Medulla oblongata (tissue), 1 donor: ENCODE data around the gene CUEDC1.

Experiments used
- DNase-seq: peaks from one replicate; pipeline ENCODE4 v3.0.0-alpha.2; 2015; ENCODE audit errors: extremely low spot score

Gene CUEDC1

DNA sequence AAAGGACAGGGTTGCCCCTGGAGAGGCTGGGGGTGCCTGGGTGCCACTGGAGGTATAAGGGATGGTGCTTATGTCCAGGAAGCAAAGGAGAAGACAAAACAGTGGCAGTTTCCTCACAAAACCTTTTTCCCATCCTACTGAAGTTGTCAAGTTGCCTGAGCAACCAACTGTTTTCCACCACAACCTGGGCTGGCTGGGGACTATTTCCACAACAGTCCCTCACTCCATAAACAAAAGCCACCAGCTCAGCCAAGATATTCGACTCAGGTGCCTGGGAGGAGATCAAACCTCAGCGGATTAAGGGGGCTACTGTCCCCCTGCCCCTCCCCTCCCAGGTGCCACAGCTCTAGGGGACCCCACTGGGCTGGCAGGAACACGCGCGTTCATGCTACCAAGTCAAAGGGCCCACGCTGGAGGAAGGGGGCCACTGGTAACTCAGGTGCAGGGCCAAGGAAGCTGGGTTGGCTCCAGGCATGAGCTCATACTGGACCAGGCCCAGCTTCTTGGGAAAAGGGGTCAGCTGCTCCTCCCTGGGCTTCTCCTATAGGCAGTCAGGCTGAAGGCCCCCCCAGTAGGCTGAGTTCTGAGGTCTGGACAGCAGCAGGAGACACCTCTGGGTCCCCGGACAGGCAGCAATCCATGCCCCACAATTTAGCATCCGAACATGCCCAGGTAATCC, 59.7 kb downstream of the CUEDC1 start:
- no peak for DNase-seq

DNA sequence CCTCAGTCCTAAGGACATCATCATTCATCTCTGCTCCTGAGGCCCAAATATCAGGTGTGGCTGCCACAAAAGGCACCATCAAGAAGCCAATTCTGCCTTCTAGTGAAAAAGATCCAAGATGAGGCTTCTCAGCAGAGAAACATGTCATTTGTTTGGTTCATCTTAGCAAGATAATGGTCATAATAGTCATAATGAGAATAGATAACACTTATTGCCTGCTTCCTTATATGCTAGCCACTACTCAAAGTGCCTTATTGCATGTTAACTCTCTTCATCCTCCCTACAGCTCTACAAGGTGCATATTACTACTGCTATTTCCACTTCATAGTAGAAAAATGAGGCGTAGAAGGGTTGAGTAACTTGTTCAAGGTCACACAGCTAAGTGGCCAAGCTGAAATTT, 60.4 kb downstream of the CUEDC1 start:
- no peak for DNase-seq

DNA sequence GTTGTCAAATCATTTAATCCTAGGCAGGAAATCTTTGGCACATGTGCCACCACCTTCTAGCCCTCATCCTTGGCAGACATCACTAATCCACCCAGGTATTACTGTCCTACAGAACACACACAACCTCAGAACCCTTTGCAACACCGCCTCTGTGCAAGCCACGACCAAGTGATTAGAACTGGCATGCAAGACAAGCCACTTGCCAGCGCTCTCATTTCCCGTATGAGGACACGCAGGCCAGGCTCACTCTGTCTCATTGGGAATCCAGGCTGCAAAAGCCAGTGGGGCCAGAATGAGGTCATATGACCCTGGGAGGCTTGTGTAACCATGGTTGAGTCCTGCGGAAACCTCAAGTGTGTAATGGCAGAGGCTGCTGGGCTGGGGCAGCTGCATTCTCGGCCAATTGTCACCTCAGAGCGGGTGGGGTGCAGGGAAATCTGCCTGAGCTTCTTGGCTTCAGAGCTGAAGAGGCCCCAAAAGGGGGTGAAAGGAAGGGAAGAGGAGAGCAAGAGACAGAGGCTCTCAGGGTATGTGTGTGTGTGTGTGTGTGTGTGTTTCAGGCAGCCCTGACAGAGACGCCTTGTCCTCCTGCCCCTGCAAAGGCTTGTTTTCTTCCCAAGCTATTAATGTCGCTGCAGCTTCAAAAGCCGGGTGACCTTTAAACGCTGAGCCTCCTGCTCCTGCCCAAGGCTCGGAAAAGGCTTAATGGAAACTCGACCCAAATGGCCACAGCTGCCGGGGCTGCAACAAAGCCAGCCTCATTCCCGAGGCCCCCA, 62.2 kb downstream of the CUEDC1 start:
- peak; percentile 97 for DNase-seq

DNA sequence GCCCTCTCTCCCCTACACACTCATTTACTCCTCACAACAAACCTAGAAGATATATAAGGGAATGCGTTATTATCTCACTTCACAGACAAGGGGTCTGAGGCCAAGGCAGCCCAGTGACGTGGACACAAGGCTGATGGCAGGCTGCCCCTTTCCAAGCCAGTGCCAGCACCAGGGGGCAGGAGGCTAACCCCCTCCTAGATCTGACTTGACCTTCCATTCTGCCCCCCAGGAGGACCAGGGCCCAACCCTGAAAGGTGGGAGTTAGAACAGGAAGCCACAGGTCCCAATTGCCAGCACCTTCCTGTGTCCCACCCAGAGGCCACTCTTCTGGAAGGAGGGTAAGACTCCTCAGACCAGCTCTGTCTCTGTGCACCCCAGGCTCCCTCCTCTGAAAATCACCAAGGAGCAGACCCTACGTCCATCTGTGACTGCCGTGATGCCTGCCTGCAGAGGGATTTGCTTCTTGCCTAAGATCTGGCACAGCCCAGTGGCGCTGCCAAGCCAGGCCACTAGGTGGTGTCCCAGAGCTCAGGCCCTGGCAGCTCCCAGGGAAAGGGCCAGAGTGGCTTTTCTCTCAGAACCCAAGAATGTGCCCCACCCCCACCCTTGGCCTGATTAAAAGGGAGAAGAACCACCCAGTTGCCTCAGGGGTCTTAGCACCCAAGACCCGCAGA, 62.9 kb downstream of the CUEDC1 start:
- peak; percentile 87 for DNase-seq

DNA sequence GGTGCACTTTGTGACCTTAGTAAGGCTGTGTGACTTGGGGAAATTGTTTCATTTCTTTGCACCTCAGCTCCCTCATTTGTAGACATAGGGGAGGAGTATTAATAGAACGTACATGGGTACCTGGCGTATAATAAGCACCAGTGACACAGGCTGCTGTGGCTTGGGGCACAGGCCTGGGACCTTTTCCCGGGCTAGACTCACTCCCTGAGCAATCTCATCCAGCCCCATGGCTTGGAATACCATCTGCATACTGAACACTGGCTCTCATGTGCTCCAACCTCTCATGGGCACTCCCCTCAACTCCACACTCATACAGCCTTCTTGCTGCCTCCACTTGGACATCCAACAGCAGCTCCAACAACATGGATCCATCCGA, 64.4 kb downstream of the CUEDC1 start:
- DNase-seq = no peak

DNA sequence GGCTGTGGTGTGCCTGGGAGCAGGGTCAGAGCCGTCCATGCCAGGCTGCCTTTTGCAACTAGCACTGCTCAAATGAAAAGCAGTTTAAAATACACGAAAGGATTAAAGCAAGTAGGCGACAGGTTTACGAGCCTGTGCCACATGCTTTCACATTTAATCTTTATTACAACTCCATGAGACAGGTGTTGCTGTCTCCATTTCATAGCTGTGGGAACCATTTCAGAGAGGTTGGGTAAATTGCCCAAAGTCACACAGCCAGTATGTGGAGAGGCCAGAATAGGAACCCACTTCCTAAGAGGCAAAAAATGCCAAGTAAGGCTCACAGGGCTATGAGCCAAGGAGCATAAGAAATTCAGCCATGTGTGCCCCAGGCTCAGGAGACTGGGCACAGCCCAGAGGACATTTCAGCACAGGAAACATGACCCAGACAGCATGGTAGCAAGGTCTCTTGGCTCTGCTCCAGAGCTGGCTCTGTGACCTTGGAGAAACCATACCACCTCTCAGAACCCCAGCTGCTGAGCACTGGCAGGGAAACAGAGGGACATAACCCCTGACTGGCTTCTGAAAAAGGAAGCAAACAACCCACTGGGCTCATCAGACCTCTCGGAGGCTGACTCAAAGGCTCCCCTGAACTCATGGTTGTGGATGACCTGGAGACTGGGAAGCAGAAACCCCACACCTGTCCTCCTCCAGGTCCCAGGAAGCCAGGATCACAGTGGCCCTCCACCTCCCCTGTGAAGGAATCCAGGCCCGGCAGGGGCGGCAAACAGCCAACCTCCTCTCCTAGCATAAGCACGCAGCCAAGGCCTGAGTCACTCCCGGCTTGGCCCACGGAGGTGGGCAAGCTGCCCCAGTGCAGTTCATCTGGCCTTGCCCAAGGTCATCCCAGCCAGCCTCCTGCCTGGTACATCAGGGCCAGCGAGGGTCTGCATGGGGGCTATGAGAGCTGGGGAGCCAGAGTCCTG, 65.0 kb downstream of the CUEDC1 start:
- no peak for DNase-seq

DNA sequence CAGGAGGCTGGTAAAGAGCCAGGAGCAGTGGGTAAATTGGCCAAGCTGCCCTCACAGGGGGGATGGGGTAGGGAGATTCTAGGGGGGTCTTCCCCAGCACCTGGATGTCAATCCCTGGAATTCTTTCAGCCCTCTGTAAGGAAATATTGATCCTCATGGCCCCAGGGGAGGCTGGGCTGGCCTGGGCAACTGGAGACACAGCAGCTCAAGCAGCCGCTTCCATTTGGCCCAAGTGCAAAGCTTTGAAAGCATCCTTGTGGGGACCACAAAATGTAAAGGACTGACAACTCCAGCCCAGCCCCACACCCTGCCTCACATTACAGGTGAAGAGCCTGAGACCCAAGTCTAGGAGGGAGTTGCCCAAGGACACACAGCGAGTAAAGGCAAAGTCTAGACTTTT, 66.0 kb downstream of the CUEDC1 start:
- no peak for DNase-seq

DNA sequence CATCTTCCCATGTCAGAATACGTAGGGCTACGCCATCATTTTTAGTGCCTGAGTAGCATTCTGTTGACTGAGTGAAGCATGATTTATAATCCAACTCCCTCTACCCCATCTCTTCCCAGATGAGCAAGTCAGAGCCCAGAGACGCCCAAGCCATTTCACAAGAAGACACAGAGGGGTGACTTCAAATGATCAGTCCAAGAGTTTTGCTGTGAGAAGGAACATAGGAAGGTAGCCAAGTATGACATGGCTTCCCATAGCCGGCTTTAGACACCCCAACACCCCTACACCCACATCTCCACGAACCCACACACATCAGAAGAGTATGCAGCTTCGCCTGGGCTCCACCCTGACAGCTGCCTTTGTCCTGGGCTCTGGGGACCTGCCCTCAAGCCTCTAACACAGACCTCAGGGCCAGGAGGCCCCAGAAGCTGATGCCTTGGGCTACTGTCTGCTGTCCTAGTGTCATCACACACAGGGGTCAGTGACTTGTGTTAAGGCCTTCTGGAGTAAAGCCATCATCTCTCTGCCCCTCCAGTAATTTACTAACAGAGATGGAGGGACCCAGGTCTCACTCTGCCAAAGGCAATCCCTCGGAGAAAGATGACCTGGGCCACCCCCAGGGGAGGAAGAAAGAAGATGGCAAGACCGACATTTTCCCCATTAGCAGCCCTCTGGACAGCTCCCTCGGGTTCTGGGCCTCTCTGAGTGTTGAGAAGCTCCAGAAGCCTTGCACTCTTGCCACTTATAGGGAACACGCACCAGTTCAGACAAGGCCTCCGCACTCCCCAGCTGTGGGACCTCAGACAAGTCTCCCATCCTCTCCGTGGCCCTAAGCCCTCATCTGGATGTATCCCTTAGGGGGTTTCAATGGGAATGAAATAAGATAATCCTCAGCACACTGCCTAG, 66.6 kb downstream of the CUEDC1 start:
- no peak for DNase-seq

DNA sequence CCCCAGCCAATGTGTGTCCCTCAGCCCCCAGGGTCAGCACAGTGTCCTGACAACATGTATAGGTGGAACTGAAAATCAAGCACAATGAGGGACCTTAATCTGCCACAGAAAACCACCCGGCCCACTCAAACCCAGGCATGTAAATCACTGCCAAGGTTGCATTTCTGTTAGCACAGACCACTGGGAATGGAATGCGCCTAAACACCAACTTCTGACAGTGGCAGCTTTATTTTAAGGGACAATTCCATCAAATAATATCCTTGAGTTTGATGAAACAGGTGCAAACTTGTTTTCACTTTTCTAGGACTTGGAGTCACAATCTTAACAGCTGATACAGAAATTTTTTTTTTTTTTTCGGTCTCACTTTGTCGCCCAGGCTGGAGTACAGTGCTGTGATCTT, 68.1 kb downstream of the CUEDC1 start:
- DNase-seq = no peak

DNA sequence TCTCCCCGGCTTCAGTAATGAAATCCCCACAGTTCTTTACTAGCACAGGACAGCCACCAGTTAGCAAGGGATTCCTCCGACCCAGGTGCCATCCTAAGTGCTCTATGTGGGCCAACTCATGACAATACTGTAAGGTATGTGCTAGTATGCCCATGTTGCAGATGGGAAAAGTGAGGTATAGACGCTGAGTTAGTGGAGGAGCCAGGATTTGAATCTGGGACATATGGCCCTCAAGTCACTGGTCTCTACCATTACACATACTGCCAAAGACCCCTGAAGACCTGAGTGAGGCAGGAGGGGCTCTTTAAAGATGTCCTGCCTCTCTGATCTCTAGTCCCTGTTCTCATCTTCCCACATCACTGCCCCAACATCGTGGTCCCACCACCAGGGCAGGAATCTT, 69.2 kb downstream of the CUEDC1 start:
- no peak for DNase-seq

DNA sequence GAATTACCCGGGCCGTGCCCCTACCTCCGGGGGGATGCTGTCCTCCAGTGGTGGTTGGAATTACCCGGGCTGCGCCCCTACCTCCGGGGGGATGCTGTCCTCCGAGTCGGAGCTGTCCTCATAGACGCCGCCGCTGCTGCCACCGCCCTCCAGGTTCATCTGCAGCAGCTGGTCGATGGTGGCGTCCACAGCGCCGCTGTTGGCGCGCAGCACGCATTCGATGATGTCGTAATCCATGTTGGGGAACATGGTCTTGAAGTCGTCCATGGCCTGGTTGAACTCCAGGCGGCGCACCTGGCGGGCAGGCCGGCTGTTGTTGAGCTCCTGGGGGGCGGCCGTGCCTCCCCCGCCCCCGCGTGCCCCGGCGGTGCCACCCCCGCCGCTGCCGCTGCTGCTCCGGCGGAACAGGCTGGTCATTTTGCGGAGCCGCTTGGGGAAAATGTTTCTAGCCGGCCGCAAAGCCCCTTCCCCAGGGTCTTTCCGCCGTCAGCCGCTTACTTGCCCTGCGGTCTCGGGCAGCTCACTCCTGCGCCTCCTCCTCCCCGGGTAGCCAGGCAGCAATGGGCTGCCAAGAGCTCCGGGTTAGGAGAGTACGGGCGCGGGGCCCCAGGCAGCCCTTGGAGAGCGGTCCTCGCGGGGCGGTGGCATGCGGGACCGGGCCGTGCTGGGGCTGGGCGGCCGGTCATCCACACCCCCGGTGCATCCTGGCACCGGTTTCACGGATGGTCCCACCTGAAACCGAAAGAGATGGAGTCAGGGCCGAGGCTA, 69.9 kb downstream of the CUEDC1 start:
- DNase-seq = no peak

DNA sequence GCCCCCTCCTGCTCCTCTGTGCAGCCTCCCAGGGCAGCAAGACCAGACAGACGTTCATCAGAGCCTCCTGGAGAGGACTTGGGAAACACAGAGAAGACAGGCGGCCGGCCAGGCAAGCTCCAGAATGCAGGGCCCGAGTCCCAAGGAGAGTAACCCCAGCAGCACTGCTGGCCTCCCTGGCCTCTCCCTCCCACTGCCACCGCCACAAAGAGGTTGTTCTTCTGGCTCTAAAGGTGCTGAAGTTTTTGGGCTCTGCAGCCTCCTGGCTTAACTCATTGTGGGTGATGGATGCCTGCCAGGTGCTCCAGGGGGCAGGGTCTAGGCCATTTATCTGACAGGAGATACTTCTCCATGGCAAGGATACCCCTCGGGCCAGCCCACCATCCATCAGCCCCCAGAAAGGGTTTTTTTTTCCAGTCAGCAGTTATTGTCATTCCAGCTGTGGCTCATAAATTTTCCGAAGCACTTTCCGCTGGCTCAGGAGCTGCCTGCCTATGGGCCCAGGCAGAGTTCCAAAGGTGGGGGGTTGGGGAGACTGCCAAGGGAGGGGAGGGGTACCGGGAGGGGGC, 73.3 kb downstream of the CUEDC1 start:
- peak; percentile 42 for DNase-seq

DNA sequence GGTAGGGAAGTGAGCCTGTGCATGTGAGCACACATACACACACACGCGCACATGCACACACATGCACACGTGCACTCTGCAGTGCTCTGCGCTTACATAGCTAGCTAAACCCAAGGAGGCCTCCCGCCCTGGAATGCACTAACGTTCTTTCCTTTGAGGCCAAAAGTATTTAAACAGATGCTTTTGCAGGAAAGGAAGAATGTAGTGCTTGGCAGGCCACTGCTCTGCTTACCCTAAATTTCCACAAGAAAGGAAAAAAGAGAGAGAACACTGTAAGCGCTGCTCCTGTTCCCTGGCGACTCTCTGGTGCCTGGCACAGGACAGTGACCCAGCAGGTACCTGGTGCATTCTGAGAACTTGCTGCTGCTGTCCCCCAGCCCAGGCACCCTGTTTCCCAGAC, 74.1 kb downstream of the CUEDC1 start:
- DNase-seq = peak; percentile 4

DNA sequence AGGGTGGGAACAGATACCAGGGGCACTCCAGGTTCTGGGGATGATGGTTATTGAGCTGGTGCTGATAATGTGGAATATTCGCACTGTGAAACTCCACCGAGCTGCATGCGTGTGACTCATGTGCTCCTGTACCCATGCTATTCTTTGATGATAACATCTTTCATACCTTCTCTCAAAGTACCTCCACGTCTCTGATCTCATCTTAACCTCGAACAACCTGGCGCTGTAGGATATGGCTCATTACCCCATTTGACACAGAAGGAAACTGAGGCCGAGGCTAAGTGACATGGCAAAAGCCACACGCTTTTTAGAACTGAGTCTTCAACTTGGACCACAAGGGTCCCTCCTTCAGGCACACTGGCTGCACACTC, 75.1 kb downstream of the CUEDC1 start:
- DNase-seq = no peak

DNA sequence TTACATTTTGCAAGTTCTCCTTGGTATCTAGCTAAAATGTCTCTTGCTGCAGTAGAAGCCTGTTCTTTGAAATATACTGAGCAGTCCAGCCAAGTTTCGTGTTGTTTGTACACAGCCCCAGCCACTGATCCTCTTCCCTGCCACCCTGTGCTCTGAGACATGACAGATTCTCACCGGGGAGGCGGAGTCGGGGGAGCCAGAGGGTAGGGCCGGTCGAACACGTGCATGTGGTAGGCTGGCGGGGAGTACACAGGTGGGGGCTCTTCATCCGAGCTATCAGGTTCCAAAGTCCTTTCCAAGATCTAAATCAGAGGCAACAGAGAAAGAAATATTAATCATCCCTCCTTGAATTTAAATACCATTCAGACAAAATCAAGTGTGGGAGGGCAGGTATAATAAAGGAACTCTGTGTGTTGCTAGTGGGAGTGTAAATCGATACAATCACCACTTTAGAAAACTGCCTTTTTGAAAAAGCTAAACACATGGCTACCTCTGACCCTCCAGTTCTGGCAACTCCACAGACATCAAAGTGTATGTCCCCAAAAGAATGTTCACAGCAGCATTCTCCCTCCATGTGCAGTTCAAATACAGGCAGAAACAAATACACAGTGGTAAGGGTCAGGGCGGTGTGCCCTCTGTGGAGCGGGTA, 75.7 kb downstream of the CUEDC1 start:
- no peak for DNase-seq

DNA sequence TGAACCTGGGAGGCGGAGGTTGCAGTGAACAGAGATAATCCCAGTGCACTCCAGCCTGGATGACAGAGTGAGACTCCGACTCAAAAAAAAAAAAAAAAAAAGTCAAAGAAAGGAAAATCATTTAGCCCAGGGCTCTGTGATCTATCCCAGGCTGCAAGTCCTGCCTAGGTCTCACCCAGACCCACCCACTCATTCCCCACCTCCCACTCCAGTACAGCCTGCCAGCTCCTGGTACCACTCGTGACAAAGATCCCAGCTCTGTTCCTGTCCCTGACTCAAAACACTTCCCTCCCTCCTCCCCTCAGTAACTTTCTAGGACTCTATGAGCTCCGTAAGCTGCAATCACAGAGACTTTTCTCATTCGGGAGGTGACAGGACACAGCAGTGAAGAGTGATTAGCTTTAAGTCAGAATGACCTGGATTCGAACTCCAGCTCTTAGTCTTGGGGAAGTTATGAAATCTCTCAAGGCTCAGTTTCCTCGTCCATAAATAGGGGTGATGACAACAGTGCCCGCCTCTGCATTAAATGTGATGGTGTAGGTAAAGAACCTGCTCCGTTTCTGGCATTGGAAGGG, 77.3 kb downstream of the CUEDC1 start:
- DNase-seq = no peak

DNA sequence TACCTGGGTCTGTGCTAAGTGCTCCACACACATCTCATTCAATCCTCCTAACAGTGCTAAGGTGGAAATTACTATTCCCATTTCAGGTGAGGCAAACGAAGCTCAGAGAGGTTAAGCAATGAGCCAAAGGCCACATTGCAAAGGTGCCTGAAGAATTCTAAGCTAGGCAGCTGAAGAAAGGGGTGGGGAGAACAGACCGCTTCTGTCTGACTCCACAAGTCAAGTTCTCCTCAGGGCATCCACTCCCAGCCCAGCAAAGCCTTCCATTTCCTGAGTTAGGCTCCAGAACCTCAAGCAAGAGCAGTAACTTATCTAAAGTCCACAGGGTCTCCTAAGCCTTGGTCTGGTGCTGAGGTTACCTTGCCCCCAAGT, 78.4 kb downstream of the CUEDC1 start:
- DNase-seq = no peak

DNA sequence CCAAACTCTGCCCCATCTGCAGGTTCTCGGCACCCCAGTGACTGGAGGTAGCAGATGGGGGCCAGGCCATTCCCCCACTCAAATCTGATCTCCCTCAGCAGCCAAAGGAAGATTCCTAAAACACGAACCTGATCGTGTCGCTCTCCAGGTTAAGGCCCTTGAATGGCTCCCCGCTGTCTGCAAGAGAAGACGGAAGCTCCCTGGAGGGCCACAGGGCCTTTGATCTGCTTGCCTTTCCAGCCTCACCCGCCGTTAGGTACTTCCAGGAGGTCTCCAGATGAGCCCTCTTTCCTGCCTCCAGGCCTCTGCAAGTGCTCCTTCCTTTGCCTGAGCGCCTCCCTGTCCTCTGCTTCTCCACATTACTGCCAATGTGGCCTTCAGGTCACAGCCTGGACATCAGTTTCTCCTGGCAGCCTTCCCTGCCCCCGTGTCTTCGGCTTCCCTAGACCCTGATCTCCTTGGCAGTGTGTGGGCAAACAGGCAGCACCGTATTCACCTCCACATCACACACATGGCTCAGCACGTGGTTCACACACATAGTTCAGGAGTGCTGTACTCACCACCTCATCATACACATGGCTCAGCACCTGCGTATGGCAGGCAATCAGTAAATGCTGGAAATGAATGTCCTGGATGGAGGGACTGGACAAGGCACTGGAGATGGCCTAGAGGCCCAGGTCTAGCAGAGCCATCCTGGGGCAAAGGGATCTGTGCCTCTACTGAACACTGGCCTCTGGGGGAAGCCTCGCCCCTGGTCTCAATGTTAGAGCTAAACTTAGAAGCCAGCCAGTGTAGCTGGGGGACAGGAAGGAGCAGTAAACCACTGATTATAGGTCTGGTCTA, 79.0 kb downstream of the CUEDC1 start:
- DNase-seq = no peak
